ENCODE measurements around the gene CHSY1.

- no peak for TF ChIP-seq PBX3 (IDR thresholded peaks at IDR 0.05)
- no peak for TF ChIP-seq HMGXB4 (CRISPR knock-in tag; IDR thresholded peaks at IDR 0.05; ENCODE audit: borderline replicate concordance)
- no peak for TF ChIP-seq CTCF (IDR thresholded peaks at IDR 0.05)
- TF ChIP-seq ELK1 (IDR thresholded peaks at IDR 0.05; ENCODE audit: low read depth, low read length), result no peak
- no peak for TF ChIP-seq POLR2A (IDR thresholded peaks at IDR 0.05; ENCODE audit: low read length)
- TF ChIP-seq MAX (IDR thresholded peaks at IDR 0.05), result no peak
- no peak for TF ChIP-seq CHD2 (IDR thresholded peaks at IDR 0.05; ENCODE audit: low read length, partially characterized antibody)
- no peak for TF ChIP-seq RFX5 (IDR thresholded peaks at IDR 0.05)
- no peak for TF ChIP-seq POLR2AphosphoS2 (conservative IDR thresholded peaks at IDR 0.05; ENCODE audit: low read length)
- TF ChIP-seq EP300 (IDR thresholded peaks at IDR 0.05), result no peak
- TF ChIP-seq CBX2 (IDR thresholded peaks at IDR 0.05; ENCODE audit: borderline replicate concordance, low read depth), result no peak
- TF ChIP-seq REST (IDR thresholded peaks at IDR 0.05), result no peak
- TF ChIP-seq NPAS2 (CRISPR knock-in tag; IDR thresholded peaks at IDR 0.05; ENCODE audit: borderline replicate concordance), result no peak
- no peak for TF ChIP-seq HDAC2 (IDR thresholded peaks at IDR 0.05)
These were observed 7.6 kb downstream of the CHSY1 start for GRCh38 chr15:101244036-101244781.

Measured in A549 (cell line).